Inflammatory macrophage (primary cell): ENCODE data around the gene FMR1.

ENCODE experiments used
- DNase-seq, 2 donors: peaks; one replicate each; pipeline ENCODE4 v3.0.0-alpha.2; 2020 to 2022
- total RNA-seq, 18 experiments: gene quantifications; one replicate each; lab custom pipeline; 2026; ENCODE audit warnings: mixed read lengths in 6 of 18, inconsistent platforms in 2 of 18; lab: John Stamatoyannopoulos, UW

The FMR1 gene
- 22.2 to 73.6 (median 44.3) reads per million in 18 experiments for total RNA-seq

DNA sequence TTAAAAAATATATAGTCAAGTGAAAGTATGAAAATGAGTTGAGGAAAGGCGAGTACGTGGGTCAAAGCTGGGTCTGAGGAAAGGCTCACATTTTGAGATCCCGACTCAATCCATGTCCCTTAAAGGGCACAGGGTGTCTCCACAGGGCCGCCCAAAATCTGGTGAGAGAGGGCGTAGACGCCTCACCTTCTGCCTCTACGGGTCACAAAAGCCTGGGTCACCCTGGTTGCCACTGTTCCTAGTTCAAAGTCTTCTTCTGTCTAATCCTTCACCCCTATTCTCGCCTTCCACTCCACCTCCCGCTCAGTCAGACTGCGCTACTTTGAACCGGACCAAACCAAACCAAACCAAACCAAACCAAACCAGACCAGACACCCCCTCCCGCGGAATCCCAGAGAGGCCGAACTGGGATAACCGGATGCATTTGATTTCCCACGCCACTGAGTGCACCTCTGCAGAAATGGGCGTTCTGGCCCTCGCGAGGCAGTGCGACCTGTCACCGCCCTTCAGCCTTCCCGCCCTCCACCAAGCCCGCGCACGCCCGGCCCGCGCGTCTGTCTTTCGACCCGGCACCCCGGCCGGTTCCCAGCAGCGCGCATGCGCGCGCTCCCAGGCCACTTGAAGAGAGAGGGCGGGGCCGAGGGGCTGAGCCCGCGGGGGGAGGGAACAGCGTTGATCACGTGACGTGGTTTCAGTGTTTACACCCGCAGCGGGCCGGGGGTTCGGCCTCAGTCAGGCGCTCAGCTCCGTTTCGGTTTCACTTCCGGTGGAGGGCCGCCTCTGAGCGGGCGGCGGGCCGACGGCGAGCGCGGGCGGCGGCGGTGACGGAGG is at the start of gene FMR1:
Gene FMR1, plus strand, starts transcription at position 728 of the 831 bp plus-strand sequence. CDS start 261 bp downstream, outside the sequence.
- peak; percentile 93 to 95 for DNase-seq

DNA sequence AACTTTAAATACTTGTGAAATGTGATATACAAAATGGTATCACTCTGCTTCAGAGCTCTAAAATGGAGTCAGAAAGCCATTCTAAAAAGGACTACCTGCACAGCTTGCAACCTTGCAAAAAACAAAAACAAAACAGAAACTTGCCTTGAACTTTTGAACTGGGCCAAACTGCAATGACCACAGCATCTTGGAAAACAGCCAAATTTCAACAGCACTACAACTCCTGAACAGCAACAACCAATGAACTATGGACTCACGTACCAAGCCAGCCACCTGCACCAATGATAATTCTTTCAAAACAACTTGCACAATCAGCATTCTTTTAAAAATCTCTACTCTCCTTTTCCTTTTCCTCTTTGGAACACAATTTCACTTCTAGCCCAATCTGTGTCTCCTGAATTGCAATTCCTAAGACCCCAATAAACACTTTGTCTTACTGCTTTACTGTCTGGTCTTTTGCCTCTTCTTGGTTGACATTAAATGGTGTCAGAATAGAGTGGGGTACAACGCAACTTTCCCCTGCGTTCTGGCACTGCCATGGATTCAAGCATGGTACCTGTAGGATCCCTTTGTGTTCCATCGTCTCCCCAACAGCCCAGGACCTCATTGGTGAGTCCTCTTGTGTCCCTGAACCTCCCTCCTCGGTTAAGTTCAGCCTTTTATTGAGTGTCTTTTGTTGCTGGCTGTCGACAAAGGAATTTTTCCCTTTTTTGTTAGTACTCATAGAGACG is 35.7 kb upstream of the FMR1 start:
- peak in 1 of 2 donors; percentile 0 for DNase-seq

DNA sequence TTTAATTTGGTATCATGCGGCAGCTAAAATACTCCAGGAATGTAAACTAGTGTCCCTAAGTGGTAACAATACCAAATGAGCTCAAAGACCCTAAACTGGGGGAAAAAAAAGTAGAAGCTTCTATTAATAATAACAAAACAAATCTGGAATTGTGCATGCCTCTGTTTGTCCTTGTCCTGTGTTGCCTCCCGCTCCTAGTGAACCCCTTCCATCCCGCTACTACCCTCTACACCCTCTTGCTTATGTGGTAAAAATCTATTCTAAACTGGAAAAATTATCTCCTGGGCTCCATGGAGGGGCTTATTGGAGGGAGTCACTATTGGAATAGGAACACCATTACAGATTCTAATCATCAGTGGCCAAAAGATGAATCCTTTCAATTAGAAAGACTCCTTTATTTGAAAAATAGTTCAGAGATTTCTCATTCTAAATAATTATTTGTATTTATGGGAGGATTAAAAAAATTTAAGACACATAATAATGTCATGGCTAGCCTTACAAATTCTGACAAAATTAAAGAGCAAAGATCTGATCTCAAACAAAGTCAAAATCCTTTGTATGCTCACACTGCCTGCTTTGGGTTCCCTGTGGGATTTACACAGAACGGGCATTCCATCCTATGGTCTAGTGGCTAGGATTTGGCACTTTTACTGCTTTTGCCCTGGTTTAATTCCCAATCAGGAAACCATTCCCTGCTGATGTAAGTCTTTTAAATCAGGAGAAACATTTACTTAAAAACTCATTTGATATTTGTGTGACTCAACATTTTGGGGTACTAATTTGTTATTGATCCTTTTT is 34.7 kb upstream of the FMR1 start:
- DNase-seq, result no peak

DNA sequence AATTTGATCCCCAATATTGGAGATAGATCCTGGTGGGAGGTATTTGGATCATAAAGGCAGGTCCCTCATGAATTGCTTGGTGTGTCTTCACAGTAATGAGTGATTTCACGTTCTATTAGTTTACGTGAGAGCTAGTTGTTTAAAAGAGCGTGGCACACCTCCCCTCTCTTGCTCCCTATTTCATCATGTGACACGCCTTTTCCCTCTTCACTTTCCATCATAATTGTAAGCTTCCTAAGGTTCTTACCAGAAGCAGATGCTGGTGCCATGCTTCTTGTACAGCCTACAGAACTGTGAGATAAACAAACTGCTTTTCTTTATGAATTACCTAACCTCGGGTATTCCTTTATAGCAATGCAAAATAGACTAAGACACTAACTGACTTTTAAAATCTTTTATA is 34.0 kb upstream of the FMR1 start:
- DNase-seq, result no peak

DNA sequence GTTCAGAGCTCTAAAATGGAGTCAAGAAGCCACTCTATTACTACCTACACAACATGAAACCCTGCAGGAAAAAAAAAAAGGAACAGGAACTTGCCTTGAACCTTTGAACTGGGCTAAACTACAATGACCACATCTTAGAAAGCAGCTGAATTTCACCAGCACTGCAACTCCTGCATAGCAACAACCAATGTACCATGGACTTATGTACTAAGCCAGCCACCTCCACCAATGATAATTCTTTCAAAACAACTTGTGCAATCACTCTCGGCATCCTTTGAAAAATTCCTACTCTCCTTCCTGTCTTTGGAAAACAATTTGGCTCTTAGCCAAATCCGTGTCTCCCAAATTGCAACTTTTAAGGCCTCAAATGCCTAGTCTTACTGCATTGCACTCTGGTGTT is 26.8 kb upstream of the FMR1 start:
- peak; percentile 21 to 39 for DNase-seq

DNA sequence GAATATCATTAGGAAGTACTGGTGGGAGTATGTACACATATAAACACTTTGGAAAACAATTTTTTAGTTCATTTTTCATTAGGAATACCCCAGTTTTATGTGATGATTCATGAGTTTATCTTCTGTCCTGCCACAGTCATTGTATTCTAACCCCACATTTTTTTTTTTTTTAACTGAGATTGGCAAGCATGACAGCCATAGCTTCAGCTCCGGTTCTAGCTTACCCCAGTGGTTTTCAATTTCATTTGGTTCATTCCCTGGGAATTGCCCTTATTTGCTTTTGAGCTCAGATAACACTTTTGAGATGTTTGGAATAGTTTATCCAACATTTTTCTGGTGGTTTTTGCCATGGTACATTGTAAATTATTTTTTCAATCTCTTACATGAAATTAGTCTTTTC is 21.0 kb upstream of the FMR1 start:
- DNase-seq, result no peak

DNA sequence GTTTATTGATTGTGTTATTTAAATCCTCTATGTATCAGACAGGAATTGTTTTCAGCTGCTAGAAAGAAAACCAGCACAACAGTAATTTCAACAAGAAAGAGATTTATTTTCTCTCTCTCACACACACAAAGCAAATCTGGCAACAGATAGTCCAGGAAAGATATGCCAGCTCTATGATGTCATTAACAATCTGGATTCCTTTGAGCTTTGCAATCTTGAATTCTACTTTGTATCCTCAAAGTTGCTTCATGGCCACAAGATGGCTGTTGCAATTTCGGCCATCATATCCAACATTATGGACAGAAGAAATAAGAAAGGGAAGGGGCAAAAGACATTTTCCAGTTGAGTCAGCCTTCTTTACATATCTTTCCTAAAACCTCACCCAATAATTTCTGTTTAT is 19.8 kb upstream of the FMR1 start:
- no peak for DNase-seq

DNA sequence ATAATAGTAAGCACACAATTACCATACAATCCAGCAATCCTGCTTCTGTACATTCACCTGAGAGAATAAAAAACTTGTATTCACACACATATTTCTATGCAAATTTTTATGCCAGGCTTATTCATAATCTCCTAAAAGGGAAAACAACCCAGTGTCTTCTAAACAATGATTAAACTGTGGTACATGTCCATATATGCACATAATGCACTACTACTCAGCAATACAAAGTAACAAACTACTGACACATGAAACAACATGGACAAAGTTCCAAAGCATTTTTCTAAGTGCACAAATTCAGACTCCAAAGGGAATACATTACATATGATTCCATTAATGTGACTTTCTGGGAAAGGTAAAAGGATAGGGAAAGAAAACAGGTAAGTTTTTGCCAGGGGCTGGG is 18.0 kb upstream of the FMR1 start:
- no peak for DNase-seq

DNA sequence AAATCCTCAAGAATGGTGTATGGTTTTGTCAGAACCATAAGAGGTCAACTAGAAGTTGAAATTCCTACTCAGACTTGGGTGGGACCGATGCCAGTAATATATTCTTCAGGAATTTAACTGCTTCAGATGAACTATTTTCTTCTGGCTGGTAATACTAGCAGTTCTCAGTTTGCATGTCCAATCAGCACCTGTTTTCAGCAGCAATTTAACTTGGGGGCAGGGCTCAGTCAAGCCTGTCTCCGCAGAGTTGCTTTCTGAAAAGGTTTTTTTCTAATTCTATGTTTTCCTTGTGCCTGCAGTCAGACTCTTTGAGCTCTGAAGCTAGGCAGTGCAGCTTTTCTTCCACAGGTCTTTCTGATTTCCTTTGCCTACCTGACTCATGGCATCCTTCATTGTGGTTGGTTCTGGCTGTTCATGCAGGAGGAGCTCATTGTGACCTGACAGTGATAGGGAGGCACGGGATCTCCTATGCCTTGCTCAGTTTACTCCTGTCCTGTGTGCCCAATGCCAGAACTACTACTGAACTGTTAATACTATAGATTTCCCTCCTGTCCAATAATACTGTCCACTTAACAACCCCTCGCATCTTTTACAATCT is 17.3 kb upstream of the FMR1 start:
- no peak for DNase-seq

DNA sequence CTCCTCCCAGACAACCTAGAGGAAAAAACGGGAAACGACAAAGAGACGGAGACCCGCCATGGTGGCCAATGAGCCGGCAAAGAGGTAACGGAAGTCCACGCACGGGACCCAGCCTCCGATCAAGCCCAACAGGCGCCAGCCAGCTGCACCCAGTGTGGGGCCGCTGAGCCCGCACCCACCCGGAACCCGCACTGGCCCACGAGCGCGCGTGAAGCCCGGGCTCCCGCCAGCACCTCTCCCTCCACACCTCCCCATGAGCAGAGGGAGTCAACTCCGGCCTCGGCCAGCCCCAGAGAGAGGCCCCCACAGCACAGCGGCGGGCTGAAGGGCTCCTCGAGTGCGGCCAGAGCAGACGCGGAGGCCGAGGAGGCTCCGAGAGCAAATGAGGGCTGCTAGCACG is 14.6 kb upstream of the FMR1 start:
- no peak for DNase-seq

DNA sequence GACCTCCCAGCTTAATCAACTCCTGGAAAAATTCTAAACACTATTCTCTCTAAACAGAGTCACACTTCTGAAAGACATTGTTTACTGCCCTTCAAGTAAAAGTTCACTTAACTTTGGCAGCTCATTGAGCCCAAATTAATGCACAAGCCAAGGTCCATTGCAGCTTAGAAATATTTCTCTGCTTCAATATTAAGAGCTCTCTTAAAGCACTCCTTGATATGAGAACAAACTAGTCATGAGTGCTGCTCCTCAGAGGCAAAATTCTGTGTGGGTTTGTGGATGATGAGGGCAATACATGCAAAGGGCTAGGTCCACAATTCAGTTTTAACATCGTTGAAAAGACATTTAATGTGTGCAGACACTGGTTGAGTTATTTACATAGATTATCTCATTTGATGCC is 12.8 kb upstream of the FMR1 start:
- DNase-seq, result no peak

DNA sequence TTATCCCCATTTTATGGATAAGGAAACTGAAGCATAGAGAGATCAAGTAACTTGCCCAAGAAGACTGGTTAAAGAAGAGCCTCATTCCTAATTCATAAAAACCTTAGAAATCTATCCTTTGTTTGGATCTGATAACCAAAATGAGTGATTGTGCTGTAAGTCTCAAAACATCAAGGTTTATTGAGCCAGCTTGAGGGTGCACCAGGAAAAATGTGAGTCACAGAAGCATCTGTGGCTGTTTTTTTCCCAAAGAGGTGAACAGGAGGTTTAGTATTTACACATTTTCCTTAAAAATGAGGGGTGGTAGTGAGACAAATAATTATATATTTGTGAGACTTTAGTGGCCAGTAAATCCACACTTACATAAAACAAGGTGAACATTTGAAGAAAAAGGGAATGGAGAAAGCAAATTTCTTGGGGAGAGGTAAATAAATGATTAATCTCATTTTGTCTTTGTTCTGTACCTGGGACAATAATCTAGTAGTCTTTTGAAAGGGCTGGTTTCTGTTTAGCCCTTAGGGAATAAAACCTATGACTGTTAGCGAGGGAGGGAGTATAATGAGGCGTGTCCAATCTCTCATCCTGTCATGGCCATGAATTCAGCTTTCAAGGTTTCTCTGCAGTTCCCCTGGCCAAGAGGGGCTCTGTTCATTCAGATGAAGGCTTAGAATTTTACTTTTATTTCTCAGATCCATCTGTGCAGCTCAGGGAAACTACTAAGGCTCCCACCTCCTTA is 12.2 kb upstream of the FMR1 start:
- no peak for DNase-seq

DNA sequence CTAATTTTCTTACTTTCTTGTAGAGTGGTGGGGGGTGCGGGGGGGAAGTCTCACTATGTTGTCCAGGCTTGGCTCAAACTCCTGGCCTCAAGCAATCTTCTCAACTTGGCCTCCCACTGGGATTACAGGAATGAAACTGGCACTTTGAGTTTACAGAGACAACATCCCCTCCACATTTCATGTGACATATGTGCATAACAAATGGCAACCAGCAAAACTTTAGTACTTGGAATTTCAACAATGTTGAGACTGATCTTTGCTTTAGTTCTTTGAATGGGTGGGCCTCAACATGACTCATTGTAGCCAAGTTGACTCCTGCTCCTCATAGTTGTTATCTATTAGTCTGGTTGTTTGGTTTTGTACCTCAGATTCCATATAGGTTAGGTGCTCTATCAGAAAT is 11.4 kb upstream of the FMR1 start:
- DNase-seq, result no peak

DNA sequence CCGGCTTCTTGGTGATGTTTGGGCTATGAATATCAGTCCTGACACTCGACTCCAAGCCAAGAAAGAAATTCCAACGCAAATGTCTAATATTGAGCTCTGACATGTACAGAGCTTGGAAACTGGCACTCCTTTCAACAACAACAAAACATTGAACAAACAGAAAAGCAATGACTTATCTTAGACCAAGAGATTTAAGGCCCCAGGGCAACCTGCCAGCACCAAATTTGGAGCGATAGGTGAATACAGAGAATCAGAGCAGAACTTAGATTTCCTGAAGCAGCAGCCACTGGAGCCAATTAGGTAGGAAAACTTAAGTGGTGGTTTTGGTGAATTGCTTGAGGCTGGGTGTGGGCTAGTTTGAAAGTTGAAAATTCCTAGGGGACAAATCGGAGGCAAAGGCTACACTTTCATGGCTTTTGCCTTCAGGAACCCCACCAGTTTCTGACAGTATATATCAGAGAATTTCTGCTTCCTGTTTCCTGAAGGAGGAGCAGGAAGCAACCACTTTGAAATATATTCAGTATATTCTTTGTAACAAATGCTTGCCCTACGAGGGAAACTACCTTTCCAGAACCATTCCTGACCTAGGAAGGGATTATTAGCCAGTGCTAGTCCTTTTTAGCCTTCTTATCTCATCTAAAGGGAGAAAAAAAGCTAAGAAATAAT is 10.1 kb upstream of the FMR1 start:
- no peak for DNase-seq

DNA sequence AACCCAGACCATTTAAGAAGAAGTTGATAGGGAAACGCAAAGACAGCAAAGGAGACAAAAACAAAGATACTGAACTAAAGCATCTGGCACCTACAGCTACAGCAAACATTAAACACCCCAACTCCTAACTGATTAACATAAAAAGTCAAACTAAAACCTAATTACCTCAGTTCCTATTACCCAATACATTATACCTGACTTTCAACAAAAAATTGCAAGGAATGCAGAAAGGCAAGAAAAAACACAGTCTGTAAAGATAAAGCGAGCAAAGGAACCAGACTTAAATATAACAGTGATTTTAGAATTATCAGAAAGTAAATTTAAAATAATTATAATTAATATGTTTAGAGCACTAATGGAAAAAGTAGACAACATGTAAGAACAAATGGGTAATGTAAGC is 9.4 kb upstream of the FMR1 start:
- DNase-seq, result no peak

DNA sequence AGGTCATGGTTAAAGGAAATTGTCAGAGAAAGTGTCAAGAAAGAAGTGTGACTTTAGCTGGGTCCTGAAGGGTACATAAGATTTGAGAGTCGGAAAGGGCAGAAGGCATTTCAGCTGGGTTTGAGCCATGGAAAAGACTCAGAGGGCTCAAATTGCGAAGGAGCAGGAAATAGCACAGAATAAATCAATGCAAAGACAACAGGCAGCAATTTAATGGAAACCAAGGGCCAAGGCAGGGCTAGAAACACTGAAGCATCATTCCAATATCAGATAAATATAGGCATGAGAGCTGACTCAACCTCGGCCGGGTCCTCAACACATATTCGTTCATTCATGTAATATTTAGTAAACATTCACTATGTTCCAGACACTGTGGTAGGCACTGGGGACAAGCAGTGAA is 3.6 kb upstream of the FMR1 start:
- DNase-seq, result no peak

DNA sequence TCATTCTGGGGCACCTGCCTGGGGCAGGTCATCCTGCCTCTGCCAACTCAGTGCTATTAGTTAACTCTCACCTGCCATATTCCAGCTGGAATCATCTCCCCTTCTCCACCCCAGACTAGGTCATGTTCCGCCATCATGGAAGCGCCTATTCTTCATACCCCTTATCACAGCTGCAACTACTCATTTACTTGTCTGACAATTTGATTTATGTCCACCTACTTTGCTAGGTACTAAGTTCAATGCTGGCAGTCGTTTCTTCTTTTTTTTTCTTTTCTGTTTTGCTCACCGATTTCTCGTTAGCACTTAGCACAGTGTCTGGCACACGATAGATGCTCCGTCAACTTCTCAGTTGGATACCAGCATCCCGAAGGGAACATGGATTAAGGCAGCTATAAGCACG is 1.1 kb upstream of the FMR1 start:
- no peak for DNase-seq

DNA sequence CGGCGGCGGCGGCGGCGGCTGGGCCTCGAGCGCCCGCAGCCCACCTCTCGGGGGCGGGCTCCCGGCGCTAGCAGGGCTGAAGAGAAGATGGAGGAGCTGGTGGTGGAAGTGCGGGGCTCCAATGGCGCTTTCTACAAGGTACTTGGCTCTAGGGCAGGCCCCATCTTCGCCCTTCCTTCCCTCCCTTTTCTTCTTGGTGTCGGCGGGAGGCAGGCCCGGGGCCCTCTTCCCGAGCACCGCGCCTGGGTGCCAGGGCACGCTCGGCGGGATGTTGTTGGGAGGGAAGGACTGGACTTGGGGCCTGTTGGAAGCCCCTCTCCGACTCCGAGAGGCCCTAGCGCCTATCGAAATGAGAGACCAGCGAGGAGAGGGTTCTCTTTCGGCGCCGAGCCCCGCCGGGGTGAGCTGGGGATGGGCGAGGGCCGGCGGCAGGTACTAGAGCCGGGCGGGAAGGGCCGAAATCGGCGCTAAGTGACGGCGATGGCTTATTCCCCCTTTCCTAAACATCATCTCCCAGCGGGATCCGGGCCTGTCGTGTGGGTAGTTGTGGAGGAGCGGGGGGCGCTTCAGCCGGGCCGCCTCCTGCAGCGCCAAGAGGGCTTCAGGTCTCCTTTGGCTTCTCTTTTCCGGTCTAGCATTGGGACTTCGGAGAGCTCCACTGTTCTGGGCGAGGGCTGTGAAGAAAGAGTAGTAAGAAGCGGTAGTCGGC is 528 bp downstream of the FMR1 start:
- peak; percentile 13 to 45 for DNase-seq

DNA sequence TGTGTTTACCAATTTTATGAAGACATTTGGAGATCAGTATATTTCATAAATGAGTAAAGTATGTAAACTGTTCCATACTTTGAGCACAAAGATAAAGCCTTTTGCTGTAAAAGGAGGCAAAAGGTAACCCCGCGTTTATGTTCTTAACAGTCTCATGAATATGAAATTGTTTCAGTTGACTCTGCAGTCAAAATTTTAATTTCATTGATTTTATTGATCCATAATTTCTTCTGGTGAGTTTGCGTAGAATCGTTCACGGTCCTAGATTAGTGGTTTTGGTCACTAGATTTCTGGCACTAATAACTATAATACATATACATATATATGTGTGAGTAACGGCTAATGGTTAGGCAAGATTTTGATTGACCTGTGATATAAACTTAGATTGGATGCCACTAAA is 1.9 kb downstream of the FMR1 start:
- DNase-seq, result no peak

DNA sequence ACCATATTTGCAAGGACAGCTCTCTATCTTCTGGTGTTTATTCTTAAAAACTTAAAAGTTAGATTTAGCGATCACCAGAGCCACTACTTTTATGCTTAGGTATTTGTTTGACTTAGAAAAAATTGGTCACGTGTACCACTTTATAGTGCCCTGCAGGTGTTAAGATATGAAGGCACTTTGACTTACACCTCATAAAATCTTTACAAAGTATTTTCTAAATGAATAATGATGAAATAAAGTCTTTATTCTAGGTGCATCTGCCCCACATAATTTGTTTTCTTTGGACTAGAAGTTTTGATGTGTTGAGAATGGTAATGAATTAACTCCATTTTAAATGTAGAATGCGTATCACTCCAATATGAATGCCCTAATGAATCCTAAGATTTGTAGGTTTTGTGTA is 2.9 kb downstream of the FMR1 start:
- no peak for DNase-seq
